KMS-11 (cell line): ENCODE data around the gene EID2B.
A peak's percentile ranks its signal among the peaks of the same experiment; 100 is the strongest.

Source experiments
- H2AFZ ChIP-seq: fragments of 200-600 bp; sonication (generic); 2 replicates; pipeline ENCODE4 v1.6.1; 2016; ENCODE audit warnings: antibody characterized with exemption, mixed run types, low read depth
- H3K27ac ChIP-seq: fragments of 200-600 bp; sonication (generic); 2 replicates; pipeline ENCODE4 v1.6.1; 2016; ENCODE audit warnings: mild to moderate bottlenecking, mixed run types
- H3K27me3 ChIP-seq: fragments of 200-600 bp; sonication (generic); 2 replicates; pipeline ENCODE4 v1.6.1; 2017; ENCODE audit warnings: mild to moderate bottlenecking, low read depth, mixed run types, moderate library complexity; ENCODE audit not compliant: insufficient read depth
- H3K36me3 ChIP-seq: fragments of 200-600 bp; sonication (generic); 2 replicates; pipeline ENCODE4 v1.6.1; 2017; ENCODE audit warnings: mild to moderate bottlenecking, mixed run types; ENCODE audit not compliant: insufficient read depth
- H3K4me1 ChIP-seq: fragments of 200-600 bp; sonication (generic); 2 replicates; pipeline ENCODE4 v1.6.1; 2016; ENCODE audit warnings: mild to moderate bottlenecking, low read depth, mixed run types; ENCODE audit not compliant: poor library complexity, severe bottlenecking
- H3K4me2 ChIP-seq: fragments of 200-600 bp; sonication (generic); 2 replicates; pipeline ENCODE4 v1.7.0; 2016; ENCODE audit warnings: mild to moderate bottlenecking, mixed run types
- H3K4me3 ChIP-seq: fragments of 200-600 bp; sonication (generic); IDR thresholded peaks from 2 replicates; pipeline ENCODE4 v1.6.1; 2017; ENCODE audit warnings: low read depth, low read length, mixed read lengths; ENCODE audit not compliant: insufficient read depth
- H3K79me2 ChIP-seq: fragments of 200-600 bp; sonication (generic); 2 replicates; pipeline ENCODE4 v1.6.1; 2016; ENCODE audit warnings: low read depth, mixed run types; ENCODE audit not compliant: insufficient read depth
- H3K9ac ChIP-seq: fragments of 200-600 bp; sonication (generic); 2 replicates; pipeline ENCODE4 v1.6.1; 2016; ENCODE audit warnings: mild to moderate bottlenecking, mixed run types
- H4K20me1 ChIP-seq: fragments of 200-600 bp; sonication (generic); 2 replicates; pipeline ENCODE4 v1.6.1; 2016; ENCODE audit warnings: mild to moderate bottlenecking, mixed run types; ENCODE audit not compliant: insufficient read depth
- TF ChIP-seq, protein P1 (sequence below): fragments of 200-600 bp; sonication (generic); conservative IDR thresholded peaks from 2 replicates; pipeline ENCODE4 v1.6.1; 2017; ENCODE audit warnings: low read depth, mild to moderate bottlenecking, antibody characterized with exemption, low read length, moderate library complexity, mixed read lengths

EID2B gene

GRCh38 chr19:39499932-39500331 lies 32.7 kb downstream of the EID2B start:
- no peaks in the 10 kb centered on the region for H3K36me3 ChIP-seq
- H4K20me1 ChIP-seq = no peaks in the 10 kb centered on the region
- TF ChIP-seq, protein P1, sequence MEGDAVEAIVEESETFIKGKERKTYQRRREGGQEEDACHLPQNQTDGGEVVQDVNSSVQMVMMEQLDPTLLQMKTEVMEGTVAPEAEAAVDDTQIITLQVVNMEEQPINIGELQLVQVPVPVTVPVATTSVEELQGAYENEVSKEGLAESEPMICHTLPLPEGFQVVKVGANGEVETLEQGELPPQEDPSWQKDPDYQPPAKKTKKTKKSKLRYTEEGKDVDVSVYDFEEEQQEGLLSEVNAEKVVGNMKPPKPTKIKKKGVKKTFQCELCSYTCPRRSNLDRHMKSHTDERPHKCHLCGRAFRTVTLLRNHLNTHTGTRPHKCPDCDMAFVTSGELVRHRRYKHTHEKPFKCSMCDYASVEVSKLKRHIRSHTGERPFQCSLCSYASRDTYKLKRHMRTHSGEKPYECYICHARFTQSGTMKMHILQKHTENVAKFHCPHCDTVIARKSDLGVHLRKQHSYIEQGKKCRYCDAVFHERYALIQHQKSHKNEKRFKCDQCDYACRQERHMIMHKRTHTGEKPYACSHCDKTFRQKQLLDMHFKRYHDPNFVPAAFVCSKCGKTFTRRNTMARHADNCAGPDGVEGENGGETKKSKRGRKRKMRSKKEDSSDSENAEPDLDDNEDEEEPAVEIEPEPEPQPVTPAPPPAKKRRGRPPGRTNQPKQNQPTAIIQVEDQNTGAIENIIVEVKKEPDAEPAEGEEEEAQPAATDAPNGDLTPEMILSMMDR = no peak
- H3K27me3 ChIP-seq = peaks cover 77% of the 10 kb centered on the region
- H3K79me2 ChIP-seq = no peaks in the 10 kb centered on the region
- H3K27ac ChIP-seq = no peak overlapping the region
- no peak overlapping the region for H3K9ac ChIP-seq
- no peak overlapping the region for H3K4me3 ChIP-seq
- peaks cover 13% of the 10 kb centered on the region for H3K4me1 ChIP-seq
- no peak overlapping the region for H2AFZ ChIP-seq
- H3K4me2 ChIP-seq = no peak overlapping the region

DNA sequence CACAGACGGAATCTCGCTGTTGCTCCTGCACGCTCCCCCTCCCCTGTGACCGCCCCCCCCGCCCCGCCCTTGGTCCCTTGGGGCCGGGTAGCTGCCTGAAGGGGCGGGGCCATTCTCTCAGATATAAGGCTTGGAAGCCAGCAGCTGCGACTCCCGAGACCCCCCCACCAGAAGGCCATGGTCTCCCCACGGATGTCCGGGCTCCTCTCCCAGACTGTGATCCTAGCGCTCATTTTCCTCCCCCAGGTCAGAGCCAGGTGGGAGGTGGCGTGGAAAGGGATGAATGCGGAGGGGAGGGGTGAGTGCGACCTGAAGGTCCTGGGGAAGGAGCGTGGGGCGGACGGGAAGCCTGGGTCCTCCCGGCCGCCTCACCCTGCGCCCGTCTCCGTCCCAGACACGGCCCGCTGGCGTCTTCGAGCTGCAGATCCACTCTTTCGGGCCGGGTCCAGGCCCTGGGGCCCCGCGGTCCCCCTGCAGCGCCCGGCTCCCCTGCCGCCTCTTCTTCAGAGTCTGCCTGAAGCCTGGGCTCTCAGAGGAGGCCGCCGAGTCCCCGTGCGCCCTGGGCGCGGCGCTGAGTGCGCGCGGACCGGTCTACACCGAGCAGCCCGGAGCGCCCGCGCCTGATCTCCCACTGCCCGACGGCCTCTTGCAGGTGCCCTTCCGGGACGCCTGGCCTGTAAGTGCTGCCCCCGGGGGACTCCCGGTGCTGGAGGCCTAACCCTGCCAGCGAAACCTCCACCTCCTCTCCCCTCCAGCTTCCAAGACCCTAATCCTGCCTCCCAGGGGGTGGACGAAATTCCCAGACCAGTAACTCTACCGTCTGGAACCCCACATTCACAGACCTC lies 33.6 kb downstream of the EID2B start, which contains the start of gene DLL3:
TSS of gene DLL3 (plus strand) at position 150 of the 845 bp plus-strand sequence. CDS start at position 178, 28 bp downstream.
- H3K4me3 ChIP-seq = no peak within 1 kb of the TSS
- no peaks in the 10 kb centered on the region for H3K36me3 ChIP-seq
- no peaks in the 10 kb centered on the region for H3K79me2 ChIP-seq
- peaks cover 13% of the 10 kb centered on the region for H3K4me1 ChIP-seq
- H3K4me2 ChIP-seq = peak within 1 kb of the TSS; percentile 78; the same call in 1 of the 2 replicates
- no peak within 1 kb of the TSS for H3K9ac ChIP-seq
- no peaks in the 10 kb centered on the region for H4K20me1 ChIP-seq
- TF ChIP-seq, protein P1 = no peak
- peak within 1 kb of the TSS; percentile 46; the same call in 1 of the 2 replicates for H2AFZ ChIP-seq
- H3K27ac ChIP-seq = no peak within 1 kb of the TSS
- peaks cover 70% of the 10 kb centered on the region for H3K27me3 ChIP-seq

- Histone ChIP-seq H3K27me3 (peaks cover 62% of the 10 kb centered on the region), H3K4me1 (peaks cover 13% of the 10 kb centered on the region), H3K79me2 (no peaks in the 10 kb centered on the region), H3K27ac (no peak overlapping the region), H3K4me3 (no peak overlapping the region), H4K20me1 (no peaks in the 10 kb centered on the region), H3K4me2 (peak overlapping the region; percentile 78; the same call in 1 of the 2 replicates), H3K9ac (no peak overlapping the region), H2AFZ (peak overlapping the region; percentile 46; the same call in 1 of the 2 replicates), H3K36me3 (no peaks in the 10 kb centered on the region)
- TF ChIP-seq, protein P1 = 0 out of 2 replicates have a peak, but pooled peaks have one; percentile 18
Observed at GRCh38 chr19:39497996-39498797, 34.5 kb downstream of the EID2B start.

DNA sequence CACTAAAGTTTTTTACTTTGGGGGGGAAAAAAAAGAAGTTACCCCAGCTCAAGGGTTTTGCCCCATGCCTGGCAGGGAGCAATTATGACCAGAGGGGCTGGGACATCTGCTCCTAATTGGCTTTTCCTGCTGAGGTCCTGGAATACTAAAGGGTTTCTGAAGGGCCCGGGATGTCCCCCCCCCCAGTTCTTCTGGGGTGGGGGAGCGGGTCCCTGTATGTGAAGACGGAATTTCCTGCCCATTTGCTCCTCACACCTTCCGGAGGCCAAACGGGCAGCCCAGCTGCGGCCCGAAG lies 35.0 kb downstream of the EID2B start:
- Histone ChIP-seq H3K4me2 (peak overlapping the region; percentile 78; the same call in 1 of the 2 replicates), H3K27ac (no peak overlapping the region), H3K27me3 (peaks cover 59% of the 10 kb centered on the region), H4K20me1 (no peaks in the 10 kb centered on the region), H3K4me1 (peaks cover 13% of the 10 kb centered on the region), H2AFZ (peak overlapping the region; percentile 46; the same call in 1 of the 2 replicates), H3K79me2 (no peaks in the 10 kb centered on the region), H3K4me3 (no peak overlapping the region), H3K9ac (no peak overlapping the region), H3K36me3 (no peaks in the 10 kb centered on the region)
- TF ChIP-seq, protein P1 = no peak
